GM23338 (cell line): ENCODE data around the gene INPP4A. TPM values are rescaled to one million over a fixed set of nuclear protein-coding genes. Genes with fewer than 3 reads are reported as not detected.

ENCODE experiments used
- EZH2phosphoT487 ChIP-seq: fragments of 200-600 bp; sonication (generic); IDR thresholded peaks from one replicate; pipeline ENCODE4 v1.8.1; 2018; ENCODE audit warnings: antibody characterized with exemption; ENCODE audit not compliant: unreplicated experiment
- NANOG ChIP-seq: IDR thresholded peaks from 2 replicates; pipeline ENCODE4 v1.6.1; 2016; ENCODE audit warnings: antibody characterized with exemption, borderline replicate concordance
- POLR2AphosphoS5 ChIP-seq: IDR thresholded peaks from 2 replicates; pipeline ENCODE4 v1.6.1; 2016; ENCODE audit warnings: antibody characterized with exemption, low read depth
- REST ChIP-seq: IDR thresholded peaks from one replicate; pipeline ENCODE4 v1.6.1; 2018; ENCODE audit warnings: antibody characterized with exemption; ENCODE audit not compliant: unreplicated experiment
- STAT1 ChIP-seq: IDR thresholded peaks from one replicate; pipeline ENCODE4 v1.6.1; 2016; ENCODE audit warnings: antibody characterized with exemption; ENCODE audit not compliant: unreplicated experiment
- ZNF114 ChIP-seq: fragments of 250-450 bp; sonication (Bioruptor Pico); IDR thresholded peaks from 2 replicates; pipeline ENCODE4 v1.5.0; 2020; ENCODE audit warnings: mild to moderate bottlenecking, moderate library complexity
- ZNF331 ChIP-seq: fragments of 250-450 bp; sonication (Bioruptor Pico); IDR thresholded peaks from 2 replicates; pipeline ENCODE4 v1.5.0; 2020; ENCODE audit warnings: low read depth, mild to moderate bottlenecking, moderate library complexity
- polyA plus RNA-seq: library from polyadenylated mRNA; unstranded; fragments of >200 nt; fragmentation: Nextera tagmentation; extraction: Ambion mirVana; gene quantifications from 2 replicates; pipeline ENCODE4 v1.2.1, GENCODE V29; 2016
- total RNA-seq: library from RNA; depleted of rRNA; stranded (reverse); fragments of >200 nt; shearing (Covaris generic); gene quantifications from 2 replicates; pipeline ENCODE4 v1.2.3, GENCODE V29; 2014
- TF ChIP-seq, protein P1 (sequence below): fragments of 250-450 bp; sonication (Bioruptor Pico); IDR thresholded peaks from 2 replicates; pipeline ENCODE4 v1.5.0; 2020; ENCODE audit warnings: mild to moderate bottlenecking, moderate library complexity

The INPP4A gene
- total and polyA plus RNA-seq, 2 experiments from 2014 or later = 8.5 to 36.9 TPM

DNA sequence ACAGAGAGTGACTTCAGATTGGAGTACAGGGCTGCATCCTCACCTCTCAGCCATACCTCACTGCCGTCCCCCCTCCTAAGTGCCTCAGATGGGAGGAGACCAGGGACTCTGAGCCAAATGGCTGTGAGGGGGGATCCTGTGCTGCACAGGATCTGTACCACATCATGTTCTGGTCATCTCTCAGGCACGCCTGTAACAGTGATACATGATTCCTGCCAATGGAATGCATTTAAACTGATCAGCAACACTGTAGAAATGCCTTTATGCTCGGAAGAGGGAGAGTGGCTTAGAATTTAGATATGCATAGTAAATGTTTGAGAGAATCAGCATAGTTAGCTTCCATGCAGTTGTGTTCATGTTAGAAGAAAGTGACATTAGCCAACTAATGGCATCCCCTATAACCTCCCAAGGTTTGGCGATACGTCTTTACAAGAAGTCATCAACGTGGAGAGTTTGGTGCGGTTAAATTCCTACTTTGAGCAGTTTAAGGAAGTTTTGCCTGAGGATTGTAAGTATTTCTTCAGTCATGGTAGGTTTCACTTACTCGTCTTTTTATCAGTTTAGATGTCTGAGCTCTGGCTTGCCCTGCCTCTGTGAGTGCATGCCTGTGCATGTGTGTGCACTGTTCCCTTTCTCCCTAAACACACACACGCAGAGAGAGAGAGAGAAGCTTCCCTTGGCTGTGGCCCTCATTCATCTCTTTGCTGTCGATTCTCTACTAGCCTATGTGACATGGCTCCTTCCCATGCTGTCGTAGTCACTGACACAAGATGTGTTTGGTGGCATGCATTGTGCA lies 123.7 kb downstream of the INPP4A start (continued):
- TF ChIP-seq, protein P1, sequence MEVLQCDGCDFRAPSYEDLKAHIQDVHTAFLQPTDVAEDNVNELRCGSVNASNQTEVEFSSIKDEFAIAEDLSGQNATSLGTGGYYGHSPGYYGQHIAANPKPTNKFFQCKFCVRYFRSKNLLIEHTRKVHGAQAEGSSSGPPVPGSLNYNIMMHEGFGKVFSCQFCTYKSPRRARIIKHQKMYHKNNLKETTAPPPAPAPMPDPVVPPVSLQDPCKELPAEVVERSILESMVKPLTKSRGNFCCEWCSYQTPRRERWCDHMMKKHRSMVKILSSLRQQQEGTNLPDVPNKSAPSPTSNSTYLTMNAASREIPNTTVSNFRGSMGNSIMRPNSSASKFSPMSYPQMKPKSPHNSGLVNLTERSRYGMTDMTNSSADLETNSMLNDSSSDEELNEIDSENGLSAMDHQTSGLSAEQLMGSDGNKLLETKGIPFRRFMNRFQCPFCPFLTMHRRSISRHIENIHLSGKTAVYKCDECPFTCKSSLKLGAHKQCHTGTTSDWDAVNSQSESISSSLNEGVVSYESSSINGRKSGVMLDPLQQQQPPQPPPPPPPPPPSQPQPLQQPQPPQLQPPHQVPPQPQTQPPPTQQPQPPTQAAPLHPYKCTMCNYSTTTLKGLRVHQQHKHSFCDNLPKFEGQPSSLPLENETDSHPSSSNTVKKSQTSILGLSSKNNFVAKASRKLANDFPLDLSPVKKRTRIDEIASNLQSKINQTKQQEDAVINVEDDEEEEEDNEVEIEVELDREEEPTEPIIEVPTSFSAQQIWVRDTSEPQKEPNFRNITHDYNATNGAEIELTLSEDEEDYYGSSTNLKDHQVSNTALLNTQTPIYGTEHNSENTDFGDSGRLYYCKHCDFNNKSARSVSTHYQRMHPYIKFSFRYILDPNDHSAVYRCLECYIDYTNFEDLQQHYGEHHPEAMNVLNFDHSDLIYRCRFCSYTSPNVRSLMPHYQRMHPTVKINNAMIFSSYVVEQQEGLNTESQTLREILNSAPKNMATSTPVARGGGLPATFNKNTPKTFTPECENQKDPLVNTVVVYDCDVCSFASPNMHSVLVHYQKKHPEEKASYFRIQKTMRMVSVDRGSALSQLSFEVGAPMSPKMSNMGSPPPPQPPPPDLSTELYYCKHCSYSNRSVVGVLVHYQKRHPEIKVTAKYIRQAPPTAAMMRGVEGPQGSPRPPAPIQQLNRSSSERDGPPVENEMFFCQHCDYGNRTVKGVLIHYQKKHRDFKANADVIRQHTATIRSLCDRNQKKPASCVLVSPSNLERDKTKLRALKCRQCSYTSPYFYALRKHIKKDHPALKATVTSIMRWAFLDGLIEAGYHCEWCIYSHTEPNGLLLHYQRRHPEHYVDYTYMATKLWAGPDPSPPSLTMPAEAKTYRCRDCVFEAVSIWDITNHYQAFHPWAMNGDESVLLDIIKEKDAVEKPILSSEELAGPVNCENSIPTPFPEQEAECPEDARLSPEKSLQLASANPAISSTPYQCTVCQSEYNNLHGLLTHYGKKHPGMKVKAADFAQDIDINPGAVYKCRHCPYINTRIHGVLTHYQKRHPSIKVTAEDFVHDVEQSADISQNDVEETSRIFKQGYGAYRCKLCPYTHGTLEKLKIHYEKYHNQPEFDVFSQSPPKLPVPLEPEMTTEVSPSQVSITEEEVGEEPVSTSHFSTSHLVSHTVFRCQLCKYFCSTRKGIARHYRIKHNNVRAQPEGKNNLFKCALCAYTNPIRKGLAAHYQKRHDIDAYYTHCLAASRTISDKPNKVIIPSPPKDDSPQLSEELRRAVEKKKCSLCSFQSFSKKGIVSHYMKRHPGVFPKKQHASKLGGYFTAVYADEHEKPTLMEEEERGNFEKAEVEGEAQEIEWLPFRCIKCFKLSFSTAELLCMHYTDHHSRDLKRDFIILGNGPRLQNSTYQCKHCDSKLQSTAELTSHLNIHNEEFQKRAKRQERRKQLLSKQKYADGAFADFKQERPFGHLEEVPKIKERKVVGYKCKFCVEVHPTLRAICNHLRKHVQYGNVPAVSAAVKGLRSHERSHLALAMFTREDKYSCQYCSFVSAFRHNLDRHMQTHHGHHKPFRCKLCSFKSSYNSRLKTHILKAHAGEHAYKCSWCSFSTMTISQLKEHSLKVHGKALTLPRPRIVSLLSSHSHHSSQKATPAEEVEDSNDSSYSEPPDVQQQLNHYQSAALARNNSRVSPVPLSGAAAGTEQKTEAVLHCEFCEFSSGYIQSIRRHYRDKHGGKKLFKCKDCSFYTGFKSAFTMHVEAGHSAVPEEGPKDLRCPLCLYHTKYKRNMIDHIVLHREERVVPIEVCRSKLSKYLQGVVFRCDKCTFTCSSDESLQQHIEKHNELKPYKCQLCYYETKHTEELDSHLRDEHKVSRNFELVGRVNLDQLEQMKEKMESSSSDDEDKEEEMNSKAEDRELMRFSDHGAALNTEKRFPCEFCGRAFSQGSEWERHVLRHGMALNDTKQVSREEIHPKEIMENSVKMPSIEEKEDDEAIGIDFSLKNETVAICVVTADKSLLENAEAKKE (CRISPR knock-in tag) = no peak
- TF ChIP-seq POLR2AphosphoS5 (no peak), NANOG (no peak), STAT1 (no peak), EZH2phosphoT487 (no peak), ZNF114 (CRISPR knock-in tag) (no peak), REST (no peak), ZNF331 (CRISPR knock-in tag) (no peak)
